Trophoblast cell (in vitro differentiated cells and primary cell): Measurements from ENCODE around the gene PAK1.

Source experiments
- DNase-seq, 2 donors: peaks; one replicate each; pipeline ENCODE4 v3.0.0-alpha.2; 2016
- H2AFZ ChIP-seq: 2 replicates; pipeline ENCODE4 v1.6.1; 2013; ENCODE audit warnings: low read length, moderate library complexity, mild to moderate bottlenecking; ENCODE audit not compliant: insufficient read depth, poor library complexity
- H2AK5ac ChIP-seq: 2 replicates; pipeline ENCODE4 v1.6.1; 2013; ENCODE audit warnings: mild to moderate bottlenecking, low read length
- H2BK120ac ChIP-seq: 2 replicates; pipeline ENCODE4 v1.6.1; 2013; ENCODE audit warnings: low read length, mild to moderate bottlenecking, moderate library complexity; ENCODE audit not compliant: insufficient read depth, poor library complexity
- H2BK12ac ChIP-seq: 2 replicates; pipeline ENCODE4 v1.6.1; 2013; ENCODE audit warnings: mild to moderate bottlenecking, low read length, moderate library complexity
- H2BK5ac ChIP-seq: 2 replicates; pipeline ENCODE4 v1.6.1; 2013; ENCODE audit warnings: low read length, low read depth, moderate library complexity, mild to moderate bottlenecking; ENCODE audit not compliant: poor library complexity
- H3K14ac ChIP-seq: 2 replicates; pipeline ENCODE4 v1.6.1; 2013; ENCODE audit warnings: mild to moderate bottlenecking, low read length
- H3K18ac ChIP-seq: 2 replicates; pipeline ENCODE4 v1.6.1; 2013; ENCODE audit warnings: mild to moderate bottlenecking, low read length
- H3K23ac ChIP-seq: 2 replicates; pipeline ENCODE4 v1.6.1; 2013; ENCODE audit warnings: low read length
- H3K27ac ChIP-seq: 2 replicates; pipeline ENCODE4 v1.5.1; 2013; ENCODE audit warnings: low read depth, mild to moderate bottlenecking, inconsistent platforms, low read length, moderate library complexity
- H3K27me3 ChIP-seq: 2 replicates; pipeline ENCODE4 v1.6.1; 2013; ENCODE audit warnings: inconsistent platforms, mild to moderate bottlenecking, low read length, moderate library complexity; ENCODE audit not compliant: insufficient read depth
- H3K36me3 ChIP-seq, 2 experiments: 1 replicate in 1 of 2; 2 replicates in 1 of 2; pipeline ENCODE4 v1.6.1; 2013; ENCODE audit warnings: low read length in 2 of 2, mild to moderate bottlenecking in 2 of 2, moderate library complexity in 1 of 2; ENCODE audit not compliant: insufficient read depth in 2 of 2, control insufficient read depth in 1 of 2
- H3K4ac ChIP-seq: 2 replicates; pipeline ENCODE4 v1.6.1; 2013; ENCODE audit warnings: low read depth, mild to moderate bottlenecking, low read length, moderate library complexity
- H3K4me1 ChIP-seq, 2 experiments: 1 replicate in 1 of 2; 2 replicates in 1 of 2; pipeline ENCODE4 v1.6.1; 2013; ENCODE audit warnings: low read length in 2 of 2, mild to moderate bottlenecking in 2 of 2, moderate library complexity in 1 of 2; ENCODE audit not compliant: insufficient read depth in 2 of 2, control insufficient read depth in 1 of 2
- H3K4me2 ChIP-seq: 2 replicates; pipeline ENCODE4 v1.6.1; 2013; ENCODE audit warnings: inconsistent platforms, mild to moderate bottlenecking, low read length, moderate library complexity
- H3K4me3 ChIP-seq: 2 replicates; pipeline ENCODE4 v1.5.1; 2013; ENCODE audit warnings: mild to moderate bottlenecking, low read depth, low read length, inconsistent platforms
- H3K79me1 ChIP-seq: one replicate; pipeline ENCODE4 v1.6.1; 2013; ENCODE audit warnings: low read length
- H3K79me2 ChIP-seq: 2 replicates; pipeline ENCODE4 v1.6.1; 2013; ENCODE audit warnings: low read length, mild to moderate bottlenecking; ENCODE audit not compliant: control insufficient read depth, insufficient read depth, poor library complexity
- H3K9ac ChIP-seq: 2 replicates; pipeline ENCODE4 v1.6.1; 2013; ENCODE audit warnings: mild to moderate bottlenecking, low read length
- H3K9me3 ChIP-seq: 2 replicates; pipeline ENCODE4 v1.6.1; 2013; ENCODE audit warnings: low read depth, mild to moderate bottlenecking, control low read depth, inconsistent platforms, low read length; ENCODE audit not compliant: insufficient read depth
- H4K12ac ChIP-seq: 2 replicates; pipeline ENCODE4 v1.6.1; 2013; ENCODE audit warnings: low read depth, mild to moderate bottlenecking, low read length, moderate library complexity
- H4K8ac ChIP-seq: 2 replicates; pipeline ENCODE4 v1.6.1; 2013; ENCODE audit warnings: low read depth, mild to moderate bottlenecking, low read length, moderate library complexity
- H4K91ac ChIP-seq: one replicate; pipeline ENCODE4 v1.6.1; 2013; ENCODE audit warnings: low read depth, mild to moderate bottlenecking, low read length, moderate library complexity
- WGBS: extraction: QIAGEN DNeasy Blood & Tissue Kit; methylation state at CpG from one replicate; pipeline ENCODE4 v1.1.7; 2013; ENCODE audit warnings: missing lambda C conversion rate; ENCODE audit not compliant: insufficient read length, insufficient coverage; ENCODE audit errors: extremely low coverage; 5-methylcytosine and 5-hydroxymethylcytosine counted together

The PAK1 gene

DNA sequence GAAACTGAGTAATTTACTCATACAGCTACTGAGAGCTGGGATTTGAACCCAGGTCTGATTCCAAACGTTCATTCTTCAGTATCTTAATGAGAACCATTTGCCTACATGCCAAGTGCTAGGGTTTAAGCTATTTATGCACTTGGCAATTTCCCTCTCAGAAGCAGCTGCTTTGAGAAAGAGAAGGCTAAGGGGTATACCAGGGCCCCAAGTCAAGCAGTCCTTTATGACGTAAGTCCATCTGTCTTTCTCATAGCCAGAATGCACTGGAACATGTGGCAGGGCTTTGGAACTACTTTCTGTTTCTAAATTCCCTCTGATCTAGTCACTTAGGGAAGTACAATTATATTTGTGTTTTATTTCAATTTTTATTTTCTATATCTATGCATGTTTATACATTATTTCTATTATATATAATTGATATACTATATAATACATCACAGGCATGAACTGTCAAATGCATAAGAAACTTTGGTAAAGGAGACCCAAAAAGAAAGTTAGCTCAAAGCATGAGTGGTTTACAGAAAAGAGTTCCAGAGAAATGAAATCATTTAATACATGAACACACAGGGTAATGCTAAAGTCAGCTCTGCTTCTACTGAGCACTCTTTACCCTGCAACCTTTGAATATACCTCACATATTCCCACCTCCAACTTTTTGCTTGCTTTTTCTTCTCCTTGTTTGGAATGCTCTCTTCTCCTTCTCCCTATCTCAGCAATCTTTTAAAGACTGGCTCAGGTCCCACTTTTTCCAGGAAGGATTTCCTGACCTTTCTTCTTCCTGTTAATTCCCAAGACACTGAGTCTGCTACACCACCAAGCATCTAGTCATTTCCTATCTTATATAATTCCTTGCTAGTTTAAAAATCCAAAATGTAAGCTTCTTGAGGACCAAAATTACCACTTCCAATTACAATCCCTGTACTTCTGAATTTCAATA lies 91.9 kb downstream of the PAK1 start:
- no peak overlapping the region for H3K4ac ChIP-seq
- H4K8ac ChIP-seq = no peak overlapping the region
- no peak for DNase-seq
- no peak overlapping the region for H3K4me3 ChIP-seq
- no peak overlapping the region for H3K4me2 ChIP-seq
- no peak overlapping the region for H3K14ac ChIP-seq
- H3K9ac ChIP-seq = no peak overlapping the region
- no peaks in the 10 kb centered on the region for H3K9me3 ChIP-seq
- H2BK12ac ChIP-seq = no peak overlapping the region
- H3K27ac ChIP-seq = no peak overlapping the region
- no CpG with 5 or more reads among the region's 2 CpGs for WGBS
- H3K79me1 ChIP-seq = no peaks in the 10 kb centered on the region
- H3K18ac ChIP-seq = no peak overlapping the region
- peaks cover 0 to 2% of the 10 kb centered on the region in 2 experiments for H3K4me1 ChIP-seq
- H3K23ac ChIP-seq = no peak overlapping the region
- peaks cover 0 to 8% of the 10 kb centered on the region in 2 experiments for H3K36me3 ChIP-seq
- no peak overlapping the region for H2AK5ac ChIP-seq
- H3K27me3 ChIP-seq = no peaks in the 10 kb centered on the region
- no peak overlapping the region for H2AFZ ChIP-seq
- H2BK120ac ChIP-seq = no peak overlapping the region
- no peak overlapping the region for H2BK5ac ChIP-seq
- no peak overlapping the region for H4K12ac ChIP-seq
- H4K91ac ChIP-seq = no peak overlapping the region
- H3K79me2 ChIP-seq = no peaks in the 10 kb centered on the region

DNA sequence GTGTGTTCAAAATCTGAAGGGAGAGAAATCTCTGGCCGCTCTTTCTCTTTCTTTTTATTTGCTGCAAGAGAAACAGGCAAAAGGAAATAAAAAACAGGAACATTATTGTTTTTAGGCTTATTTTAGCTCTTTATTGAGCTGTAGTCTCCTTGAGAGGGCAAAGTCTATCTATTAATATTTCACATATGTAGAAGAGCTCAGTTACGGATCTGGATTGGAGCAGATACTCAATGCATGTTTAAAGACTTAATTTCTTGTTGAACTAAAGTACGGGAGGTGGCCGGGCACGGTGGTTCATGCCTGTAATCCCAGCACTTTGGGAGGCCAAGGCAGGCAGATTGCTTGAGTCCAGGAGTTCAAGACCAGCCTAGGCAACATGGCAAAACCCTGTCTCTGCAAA lies 94.0 kb downstream of the PAK1 start:
- Histone ChIP-seq H2AFZ (no peak overlapping the region), H3K4me1 (peaks cover 0 to 2% of the 10 kb centered on the region in 2 experiments), H4K91ac (no peak overlapping the region), H3K23ac (no peak overlapping the region), H3K14ac (no peak overlapping the region), H3K4me2 (no peak overlapping the region), H3K4me3 (no peak overlapping the region), H3K9ac (no peak overlapping the region), H3K27ac (no peak overlapping the region), H2BK120ac (no peak overlapping the region), H2BK12ac (no peak overlapping the region), H3K79me2 (no peaks in the 10 kb centered on the region), H4K12ac (no peak overlapping the region), H3K9me3 (no peaks in the 10 kb centered on the region), H3K27me3 (no peaks in the 10 kb centered on the region), H3K36me3 (peaks cover 0 to 8% of the 10 kb centered on the region in 2 experiments), H2BK5ac (no peak overlapping the region), H4K8ac (no peak overlapping the region), H3K79me1 (no peaks in the 10 kb centered on the region), H3K4ac (no peak overlapping the region), H2AK5ac (no peak overlapping the region), H3K18ac (no peak overlapping the region)
- DNase-seq = no peak
- no CpG with 5 or more reads among the region's 5 CpGs for WGBS

DNA sequence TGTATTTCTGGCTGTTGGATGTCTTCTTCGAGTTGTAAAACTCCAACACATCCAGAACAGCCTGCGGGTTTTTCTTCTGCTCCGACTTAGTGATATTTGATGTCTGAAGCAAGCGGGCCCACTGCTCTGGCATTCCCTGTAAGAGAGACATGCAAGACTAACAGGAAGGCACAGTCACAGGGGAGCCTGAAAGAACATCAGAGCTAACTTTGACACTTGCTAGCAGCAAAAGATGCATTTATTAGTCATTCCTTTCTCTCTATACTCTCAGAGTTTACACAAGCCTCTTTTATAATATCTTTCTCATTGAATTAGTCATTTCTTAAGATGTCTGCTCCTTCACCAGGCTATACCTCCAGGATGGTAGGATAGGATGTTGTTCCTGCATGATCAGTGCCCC lies 94.6 kb downstream of the PAK1 start:
- no peak overlapping the region for H3K4me2 ChIP-seq
- H4K8ac ChIP-seq = no peak overlapping the region
- no peak overlapping the region for H4K91ac ChIP-seq
- no CpG with 5 or more reads among the region's 4 CpGs for WGBS
- H3K79me1 ChIP-seq = no peaks in the 10 kb centered on the region
- peaks cover 0 to 2% of the 10 kb centered on the region in 2 experiments for H3K4me1 ChIP-seq
- no peaks in the 10 kb centered on the region for H3K9me3 ChIP-seq
- no peak overlapping the region for H2BK12ac ChIP-seq
- no peaks in the 10 kb centered on the region for H3K79me2 ChIP-seq
- no peak overlapping the region for H2AK5ac ChIP-seq
- DNase-seq = no peak
- no peak overlapping the region for H4K12ac ChIP-seq
- peaks cover 0 to 8% of the 10 kb centered on the region in 2 experiments for H3K36me3 ChIP-seq
- no peaks in the 10 kb centered on the region for H3K27me3 ChIP-seq
- H3K27ac ChIP-seq = no peak overlapping the region
- no peak overlapping the region for H3K14ac ChIP-seq
- H3K4ac ChIP-seq = no peak overlapping the region
- H2BK120ac ChIP-seq = no peak overlapping the region
- H3K9ac ChIP-seq = no peak overlapping the region
- no peak overlapping the region for H3K23ac ChIP-seq
- no peak overlapping the region for H3K4me3 ChIP-seq
- H3K18ac ChIP-seq = no peak overlapping the region
- H2AFZ ChIP-seq = no peak overlapping the region
- no peak overlapping the region for H2BK5ac ChIP-seq

DNA sequence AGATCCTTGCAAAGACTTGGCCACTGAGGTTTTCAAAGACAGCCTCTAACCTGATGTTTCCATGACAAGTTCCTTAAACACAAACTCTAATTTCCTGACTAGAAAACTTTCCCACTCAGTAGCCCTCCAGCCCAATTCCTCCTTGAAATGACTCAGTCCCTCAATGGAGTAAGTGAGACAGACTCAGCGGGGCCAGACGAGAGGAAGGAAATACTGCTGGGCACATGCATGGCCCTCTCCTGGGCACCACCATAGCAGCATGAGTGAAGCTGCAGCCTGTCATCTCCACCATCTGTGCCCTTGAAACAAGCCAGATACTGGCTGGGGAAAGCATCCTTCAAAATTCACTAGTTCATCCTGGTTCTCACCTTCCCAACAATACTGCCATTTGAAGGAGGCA lies 96.2 kb downstream of the PAK1 start:
- DNase-seq = no peak
- Histone ChIP-seq H2AK5ac (no peak overlapping the region), H4K12ac (no peak overlapping the region), H3K23ac (no peak overlapping the region), H2AFZ (no peak overlapping the region), H3K18ac (no peak overlapping the region), H4K8ac (no peak overlapping the region), H3K79me1 (no peaks in the 10 kb centered on the region), H4K91ac (no peak overlapping the region), H3K4me1 (peaks cover 0 to 2% of the 10 kb centered on the region in 2 experiments), H3K27ac (no peak overlapping the region), H3K79me2 (no peaks in the 10 kb centered on the region), H3K4me3 (no peak overlapping the region), H3K27me3 (no peaks in the 10 kb centered on the region), H3K4ac (no peak overlapping the region), H3K36me3 (peaks cover 0 to 10% of the 10 kb centered on the region in 2 experiments), H2BK120ac (no peak overlapping the region), H3K9ac (no peak overlapping the region), H2BK5ac (no peak overlapping the region), H2BK12ac (no peak overlapping the region), H3K4me2 (no peak overlapping the region), H3K14ac (no peak overlapping the region), H3K9me3 (no peaks in the 10 kb centered on the region)
- WGBS = no CpG with 5 or more reads among the region's 2 CpGs
